Astrocyte of the spinal cord (primary cell): Measurements from ENCODE around the gene PLPPR1.

Experiments
- DNase-seq: peaks from one replicate; pipeline ENCODE4 v3.0.0; 2011; ENCODE audit warnings: low read depth, low spot score
- H3K4me3 ChIP-seq: 2 replicates; pipeline ENCODE4 v1.5.1; 2011; ENCODE audit warnings: low read depth, mild to moderate bottlenecking, low read length, moderate library complexity
- in situ Hi-C: cut with HindIII; loops from 2 replicates; pipeline ENCODE4 v1.10.0; 2017; ENCODE audit warnings: low sequenced_read_pairs
- TF ChIP-seq, protein P1 (sequence below): IDR thresholded peaks from 2 replicates; pipeline ENCODE4 v1.5.1; 2012; ENCODE audit warnings: low read depth, mild to moderate bottlenecking, low read length, inconsistent platforms

The PLPPR1 gene

DNA sequence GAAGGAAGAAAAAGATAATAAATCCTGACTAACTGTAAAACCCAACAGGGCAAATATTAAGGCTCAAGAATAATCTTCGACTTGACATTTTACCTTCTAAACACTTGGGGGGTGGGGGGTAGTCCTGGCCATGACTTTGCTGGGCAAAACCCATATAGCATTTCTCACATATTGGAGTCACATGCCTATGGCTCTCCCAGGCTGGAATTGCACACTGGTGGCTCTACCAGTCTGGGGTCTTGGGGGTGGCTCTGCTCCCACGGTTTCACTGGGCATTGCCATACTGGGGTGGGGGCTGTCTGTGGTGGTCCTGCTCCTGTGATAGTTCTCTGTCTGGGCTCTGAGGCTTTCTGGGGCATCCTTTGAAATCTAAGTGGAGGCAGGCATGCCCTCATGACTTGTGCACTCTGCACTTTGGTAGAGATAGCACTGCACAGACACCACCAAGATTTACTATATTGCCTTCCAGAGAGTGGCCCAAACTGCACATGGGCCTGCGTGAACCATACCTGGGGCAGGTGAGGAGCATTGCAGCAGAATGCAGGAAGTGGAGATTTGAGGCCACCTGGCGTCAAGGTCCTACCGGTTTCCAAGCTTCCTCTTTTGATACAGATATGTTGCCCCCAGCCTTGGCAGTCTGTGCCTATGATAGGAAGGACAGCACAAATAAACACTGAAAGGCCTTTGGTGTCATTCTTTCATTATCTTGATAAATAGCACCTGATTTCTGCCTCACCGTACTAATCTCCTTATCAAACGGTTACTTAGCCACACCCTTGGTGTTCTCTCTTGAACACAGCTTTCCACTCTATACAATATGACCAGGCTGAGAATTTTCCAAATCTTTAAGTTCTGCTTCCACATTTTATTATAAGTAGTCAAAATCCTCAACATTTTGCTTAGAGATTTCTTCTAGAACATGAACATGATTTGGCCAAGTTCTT, 326.5 kb downstream of the PLPPR1 start:
- in situ Hi-C loops, result no loop called here
- TF ChIP-seq, protein P1, sequence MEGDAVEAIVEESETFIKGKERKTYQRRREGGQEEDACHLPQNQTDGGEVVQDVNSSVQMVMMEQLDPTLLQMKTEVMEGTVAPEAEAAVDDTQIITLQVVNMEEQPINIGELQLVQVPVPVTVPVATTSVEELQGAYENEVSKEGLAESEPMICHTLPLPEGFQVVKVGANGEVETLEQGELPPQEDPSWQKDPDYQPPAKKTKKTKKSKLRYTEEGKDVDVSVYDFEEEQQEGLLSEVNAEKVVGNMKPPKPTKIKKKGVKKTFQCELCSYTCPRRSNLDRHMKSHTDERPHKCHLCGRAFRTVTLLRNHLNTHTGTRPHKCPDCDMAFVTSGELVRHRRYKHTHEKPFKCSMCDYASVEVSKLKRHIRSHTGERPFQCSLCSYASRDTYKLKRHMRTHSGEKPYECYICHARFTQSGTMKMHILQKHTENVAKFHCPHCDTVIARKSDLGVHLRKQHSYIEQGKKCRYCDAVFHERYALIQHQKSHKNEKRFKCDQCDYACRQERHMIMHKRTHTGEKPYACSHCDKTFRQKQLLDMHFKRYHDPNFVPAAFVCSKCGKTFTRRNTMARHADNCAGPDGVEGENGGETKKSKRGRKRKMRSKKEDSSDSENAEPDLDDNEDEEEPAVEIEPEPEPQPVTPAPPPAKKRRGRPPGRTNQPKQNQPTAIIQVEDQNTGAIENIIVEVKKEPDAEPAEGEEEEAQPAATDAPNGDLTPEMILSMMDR, result no peak
- no peak for DNase-seq
- no peak overlapping the region for H3K4me3 ChIP-seq

DNA sequence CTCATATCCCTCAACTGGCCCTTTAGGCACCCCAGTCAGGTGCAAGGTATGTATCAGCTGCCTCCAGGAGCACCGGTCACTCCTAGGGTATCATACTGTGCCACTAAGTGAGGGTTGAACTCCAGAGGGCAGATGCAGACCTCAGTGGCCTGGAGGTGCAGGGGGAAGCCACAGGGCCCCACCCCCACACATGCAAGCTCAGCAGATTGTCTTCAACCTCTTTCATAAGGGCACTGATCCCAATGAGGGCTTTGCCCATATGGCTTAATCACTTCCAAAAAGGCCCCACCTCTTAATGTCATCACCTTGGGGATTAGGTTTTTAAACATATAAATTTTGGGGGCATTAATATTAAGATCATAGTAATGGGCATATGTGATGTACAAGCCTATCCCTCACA, 328.1 kb downstream of the PLPPR1 start:
- no peak overlapping the region for H3K4me3 ChIP-seq
- no peak for DNase-seq
- in situ Hi-C loops, result no loop called here
- TF ChIP-seq, protein P1, result no peak

DNA sequence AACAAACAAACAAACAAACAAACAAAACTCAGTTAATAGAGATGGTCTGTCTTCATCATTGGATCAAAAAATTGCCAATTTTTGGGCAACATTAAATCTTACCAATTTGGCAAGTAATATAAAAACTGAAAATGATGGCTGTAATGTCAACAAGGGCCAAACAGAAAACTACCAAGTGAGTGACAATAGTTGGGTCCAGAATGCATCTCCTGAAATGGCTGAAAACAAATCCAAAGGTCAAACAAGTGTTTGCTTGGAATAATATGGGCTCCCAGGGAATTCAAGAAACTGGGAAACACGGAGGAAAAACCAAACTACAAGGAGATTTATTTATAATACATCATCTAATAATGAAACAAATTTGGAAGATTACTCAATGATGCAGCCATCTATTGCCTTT, 331.2 kb downstream of the PLPPR1 start:
- DNase-seq, result no peak
- H3K4me3 ChIP-seq, result no peak overlapping the region
- TF ChIP-seq, protein P1, result no peak
- in situ Hi-C loops, result no loop called here

DNA sequence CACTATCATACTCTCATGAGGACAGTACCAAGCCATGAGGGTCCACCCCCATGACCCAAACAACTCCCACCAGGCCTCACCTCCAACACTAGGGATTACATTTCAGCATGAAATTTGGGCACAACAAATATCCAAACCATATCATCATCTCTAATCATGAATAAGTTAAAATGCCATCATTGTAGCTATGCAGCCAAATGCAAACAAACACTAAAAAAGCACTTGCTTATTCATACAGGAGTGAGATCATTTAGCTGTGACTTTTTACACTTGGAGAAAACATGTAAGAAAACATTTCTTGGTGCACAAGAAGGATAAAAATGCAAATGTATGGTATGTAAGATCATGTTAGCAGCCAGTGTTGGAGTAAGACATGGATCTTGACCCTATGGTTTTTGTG, 332.1 kb downstream of the PLPPR1 start:
- TF ChIP-seq, protein P1, result no peak
- DNase-seq, result no peak
- in situ Hi-C loops, result no loop called here
- H3K4me3 ChIP-seq, result no peak overlapping the region

DNA sequence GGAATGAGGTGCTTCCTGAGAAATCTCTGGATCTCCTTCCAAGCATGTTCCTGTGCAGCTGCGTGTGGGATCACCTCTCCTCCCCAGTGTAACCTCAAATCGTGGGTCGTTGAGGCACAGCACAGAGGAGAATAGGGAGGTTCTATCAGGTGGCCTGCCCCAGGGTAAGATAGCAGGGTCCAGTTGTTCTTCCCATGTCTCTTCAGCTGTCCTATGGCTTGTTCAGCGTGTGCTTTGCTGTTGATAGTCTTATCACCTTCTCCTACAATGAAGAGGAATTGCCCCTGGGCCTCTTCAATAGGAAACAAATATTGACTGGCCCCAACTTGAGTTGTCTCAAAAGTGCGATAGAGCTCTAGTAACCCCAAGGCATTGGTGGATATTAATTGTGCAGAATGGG, 333.9 kb downstream of the PLPPR1 start:
- TF ChIP-seq, protein P1, result no peak
- H3K4me3 ChIP-seq, result no peak overlapping the region
- in situ Hi-C loops, result no loop called here
- no peak for DNase-seq

DNA sequence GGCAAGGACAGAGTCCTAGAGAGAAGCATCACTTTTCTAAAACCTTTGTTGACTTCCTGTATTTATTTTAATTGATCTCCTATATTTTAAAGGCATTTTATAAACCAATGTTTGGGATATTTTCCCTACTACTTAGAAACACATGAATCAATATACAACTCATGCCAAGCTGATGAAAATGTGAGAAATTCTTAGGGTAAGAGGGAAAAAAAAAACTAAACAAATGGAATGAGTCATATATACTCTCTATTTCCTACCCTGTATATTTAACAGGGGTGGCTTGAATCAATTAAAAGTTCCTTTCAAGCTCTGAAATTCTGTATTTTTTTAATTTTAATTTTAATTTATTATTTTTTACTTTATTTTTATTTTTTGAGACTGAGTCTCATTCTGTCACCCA, 336.7 kb downstream of the PLPPR1 start:
- in situ Hi-C loops, result no loop called here
- no peak overlapping the region for H3K4me3 ChIP-seq
- DNase-seq, result no peak
- TF ChIP-seq, protein P1, result no peak
